Measurements from ENCODE around the gene BSG.

DNA sequence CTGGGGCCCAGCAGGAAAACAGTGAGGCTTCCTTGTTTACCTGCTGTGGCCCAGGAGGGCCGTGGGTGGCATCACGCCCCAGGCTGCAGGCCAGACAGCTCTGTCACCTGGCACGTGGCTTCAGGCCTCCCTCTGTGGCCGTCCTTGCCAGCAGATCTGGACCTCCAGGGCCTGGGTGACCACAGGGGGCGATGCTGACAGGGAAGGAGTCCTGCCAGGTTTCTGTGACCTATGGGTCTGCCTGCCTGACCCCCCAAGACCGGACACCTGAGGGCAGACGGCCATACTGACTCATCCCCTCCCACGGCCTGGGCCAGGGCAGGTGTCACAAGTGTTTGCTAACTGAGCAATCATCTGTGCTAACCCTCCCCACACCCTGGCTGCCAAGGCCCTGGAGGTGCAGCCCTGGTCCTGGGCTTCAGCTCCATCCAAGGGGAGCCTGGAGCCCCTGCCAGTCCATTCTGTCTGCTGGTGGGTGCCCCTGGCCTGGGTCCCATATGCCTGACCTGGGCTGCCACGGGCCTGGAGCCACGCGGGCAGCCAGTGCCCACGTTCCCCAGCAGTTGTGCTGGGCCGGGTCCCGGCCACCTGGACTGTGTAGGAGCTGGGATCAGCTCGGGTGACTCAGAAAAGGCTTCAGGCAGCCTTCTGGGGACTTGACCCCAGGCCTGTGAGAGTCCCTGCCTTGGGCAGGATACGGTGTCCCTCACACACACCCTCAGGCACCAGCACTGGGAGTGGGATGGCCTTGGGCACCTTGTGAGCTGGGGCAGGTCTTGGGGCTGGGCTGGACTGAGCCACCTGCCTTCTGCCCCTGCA, 37.2 kb upstream of the BSG start:
- no peak for TF ChIP-seq GATA2 (IDR thresholded peaks at IDR 0.05; ENCODE audit: low read depth, low read length)
- no peak for TF ChIP-seq GATA3 (IDR thresholded peaks at IDR 0.05; ENCODE audit: low read depth, low read length)

Data from SH-SY5Y (cell line).